Calu3 (cell line): ENCODE results near the gene ATP5MC3. TPM values are rescaled to one million over a fixed set of nuclear protein-coding genes. Genes with fewer than 3 reads are reported as not detected.
A peak's percentile ranks its signal among the peaks of the same experiment; 100 is the strongest.

Experiments
- BruUV-seq: library from RNA; stranded (reverse); fragments of 400-500 nt; replicated peaks from 2 replicates; lab custom pipeline; 2021; lab: Mats Ljungman, UMichigan
- CTCF ChIA-PET: fragments of 300-600 bp; sonication (Branson Sonifier 250); formaldehyde crosslinking; loops from one replicate; lab custom pipeline; 2022; ENCODE audit warnings: antibody characterized with exemption; lab: Charles Lee
- DNase-seq: peaks from one replicate; pipeline ENCODE4 v3.0.0; 2022
- H3K27ac Mint-ChIP-seq: one replicate; pipeline ENCODE4 v1.8.0; 2022; ENCODE audit warnings: mixed read lengths; ENCODE audit not compliant: unreplicated experiment
- H3K27me3 Mint-ChIP-seq: one replicate; pipeline ENCODE4 v1.8.0; 2022; ENCODE audit warnings: mixed read lengths; ENCODE audit not compliant: unreplicated experiment
- H3K36me3 Mint-ChIP-seq: one replicate; pipeline ENCODE4 v1.8.0; 2022; ENCODE audit warnings: mild to moderate bottlenecking, moderate library complexity, mixed read lengths; ENCODE audit not compliant: insufficient read depth, unreplicated experiment
- H3K4me1 Mint-ChIP-seq: one replicate; pipeline ENCODE4 v1.8.0; 2022; ENCODE audit warnings: mild to moderate bottlenecking, low read depth, mixed read lengths; ENCODE audit not compliant: unreplicated experiment
- H3K4me3 Mint-ChIP-seq: one replicate; pipeline ENCODE4 v1.8.0; 2022; ENCODE audit warnings: mild to moderate bottlenecking, low read depth, moderate library complexity, mixed read lengths; ENCODE audit not compliant: unreplicated experiment
- H3K9me3 Mint-ChIP-seq: one replicate; pipeline ENCODE4 v1.8.0; 2022; ENCODE audit warnings: low read depth, mixed read lengths; ENCODE audit not compliant: unreplicated experiment
- CTCF ChIP-seq: fragments of 200-600 bp; IDR thresholded peaks from one replicate; pipeline ENCODE4 v1.8.0; 2022; ENCODE audit warnings: antibody characterized with exemption; ENCODE audit not compliant: unreplicated experiment
- intact Hi-C: fragments of 100-400 bp; cut with micrococcal nuclease; formaldehyde crosslinking; loops from one replicate; pipeline ENCODE4 v1.10.0; 2022; ENCODE audit not compliant: unreplicated experiment
- total RNA-seq: library from RNA; stranded (reverse); gene quantifications from 2 replicates; pipeline ENCODE4 v1.2.3, GENCODE V29; 2022

The ATP5MC3 gene
- total RNA-seq, 1 experiment from 2014 or later = 225 TPM

- no peak for DNase-seq
- intact Hi-C loops = no loop called here
- no peaks in the 10 kb centered on the region for H3K9me3 Mint-ChIP-seq
- no peak overlapping the region for H3K4me3 Mint-ChIP-seq
- CTCF ChIA-PET = interaction anchor here (2.1 kb wide), 1 partner anchor 76 kb away, joined by 9 read pairs; no protein-coding TSS in a partner anchor
- no peaks in the 10 kb centered on the region for H3K36me3 Mint-ChIP-seq
- BruUV-seq = no TSS peak
- H3K27ac Mint-ChIP-seq = no peak overlapping the region
- no peaks in the 10 kb centered on the region for H3K27me3 Mint-ChIP-seq
- TF ChIP-seq CTCF = no peak
- no peaks in the 10 kb centered on the region for H3K4me1 Mint-ChIP-seq
These were observed 24.0 kb upstream of the ATP5MC3 start for GRCh38 chr2:175205523-175205922.

GRCh38 chr2:175203621-175204496 lies 22.3 kb upstream of the ATP5MC3 start:
- peak; percentile 47 for TF ChIP-seq CTCF
- Mint-ChIP-seq H3K27me3 (no peaks in the 10 kb centered on the region), H3K27ac (no peak overlapping the region), H3K4me3 (no peak overlapping the region), H3K9me3 (no peaks in the 10 kb centered on the region), H3K36me3 (no peaks in the 10 kb centered on the region), H3K4me1 (no peaks in the 10 kb centered on the region)
- DNase-seq = peak; percentile 70
- no TSS peak for BruUV-seq
- intact Hi-C loops = loop anchor here (1.0 to 5.0 kb wide), 3 partner anchors 78 to 893 kb away; partner anchors contain the start of gene HOXD12
- CTCF ChIA-PET = interaction anchor here (0.7 to 2.1 kb wide), 6 partner anchors 18 to 894 kb away, joined by 3 to 9 read pairs (median 5); no protein-coding TSS in a partner anchor

- Mint-ChIP-seq H3K36me3 (no peaks in the 10 kb centered on the region), H3K27me3 (peaks cover 25% of the 10 kb centered on the region), H3K9me3 (peaks cover 2% of the 10 kb centered on the region), H3K4me3 (no peak overlapping the region), H3K4me1 (no peaks in the 10 kb centered on the region), H3K27ac (no peak overlapping the region)
- CTCF ChIA-PET = no interaction called here
- no peak for TF ChIP-seq CTCF
- no TSS peak for BruUV-seq
- no peak for DNase-seq
- intact Hi-C loops = no loop called here
These were observed 13.5 kb upstream of the ATP5MC3 start for GRCh38 chr2:175195012-175195411.

- no peak for DNase-seq
- Mint-ChIP-seq H3K36me3 (no peaks in the 10 kb centered on the region), H3K4me3 (no peak overlapping the region), H3K27me3 (peaks cover 12% of the 10 kb centered on the region), H3K9me3 (no peaks in the 10 kb centered on the region), H3K27ac (no peak overlapping the region), H3K4me1 (no peaks in the 10 kb centered on the region)
- CTCF ChIA-PET = no interaction called here
- no TSS peak for BruUV-seq
- intact Hi-C loops = no loop called here
- no peak for TF ChIP-seq CTCF
These were observed 7.3 kb upstream of the ATP5MC3 start for GRCh38 chr2:175188761-175189160.
